ENCODE results near the gene PREP.
"Not testable (repeated sequence)": the region's sequence is repeated elsewhere in the genome, so short reads cannot be mapped to it uniquely, and the experiment has no call there.

PREP gene

DNA sequence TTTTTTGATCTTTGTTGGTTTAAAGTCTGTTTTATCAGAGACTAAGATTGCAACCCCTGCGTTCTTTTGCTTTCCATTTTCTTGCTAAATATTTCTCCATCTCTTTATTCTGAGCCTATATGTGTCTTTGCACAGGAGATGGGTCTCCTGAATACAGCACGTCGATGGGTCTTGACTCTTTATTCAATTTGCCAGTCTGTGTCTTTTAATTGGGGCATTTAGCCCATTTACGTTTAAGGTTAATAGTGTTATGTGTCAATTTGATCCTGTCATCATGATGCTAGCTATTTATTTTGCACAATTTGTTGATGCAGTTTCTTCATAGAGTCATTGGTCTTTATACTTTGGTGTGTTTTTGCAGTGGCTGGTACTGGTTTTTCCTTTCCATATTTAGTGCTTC, 171.1 kb downstream of the PREP start:
- H3K36me3 ChIP-seq (ENCODE audit: insufficient read depth, low read length); H3K4me1 ChIP-seq (ENCODE audit: insufficient read depth, low read length); H3K4me3 ChIP-seq (ENCODE audit: low read length); H3K9me3 ChIP-seq (ENCODE audit: insufficient read depth, low read depth, low read length); H3K27me3 ChIP-seq (ENCODE audit: insufficient read depth, low read length); H3K9ac ChIP-seq (ENCODE audit: low read depth, low read length); H3K27ac ChIP-seq (ENCODE audit: low read depth, low read length): not testable (repeated sequence)
- WGBS = 89% methylated on average over 3 of the region's 4 CpGs

All from HUES64 (cell line).